Neutrophil (primary cell): ENCODE results near the gene PIP5K1B.

ENCODE experiments used
- H3K27ac ChIP-seq: fragments of 200-600 bp; sonication (generic); 2 replicates; pipeline ENCODE4 v1.5.1; 2016; ENCODE audit warnings: mild to moderate bottlenecking, moderate library complexity
- H3K27me3 ChIP-seq: fragments of 200-600 bp; sonication (generic); 2 replicates; pipeline ENCODE4 v1.6.0; 2016; ENCODE audit warnings: mild to moderate bottlenecking
- H3K36me3 ChIP-seq: fragments of 200-600 bp; sonication (generic); 2 replicates; pipeline ENCODE4 v1.5.1; 2017
- H3K4me1 ChIP-seq, 2 experiments: fragments of 200-600 bp in 1 of 2; sonication (generic) in 1 of 2; 1 replicate in 1 of 2; 2 replicates in 1 of 2; pipeline versions ENCODE4 v1.5.1 to v1.6.1; 2013 to 2016; ENCODE audit warnings: low read depth in 1 of 2, low read length in 1 of 2, mild to moderate bottlenecking in 1 of 2, moderate library complexity in 1 of 2; ENCODE audit not compliant: control insufficient read depth in 1 of 2, insufficient read depth in 1 of 2
- H3K4me3 ChIP-seq, 2 experiments: fragments of 200-600 bp in 1 of 2; sonication (generic) in 1 of 2; 1 replicate in 1 of 2; 2 replicates in 1 of 2; pipeline ENCODE4 v1.5.1; 2013 to 2016; ENCODE audit warnings: low read depth in 1 of 2, low read length in 1 of 2, mild to moderate bottlenecking in 1 of 2, moderate library complexity in 1 of 2
- H3K9me3 ChIP-seq: fragments of 200-600 bp; sonication (generic); 2 replicates; pipeline ENCODE4 v1.5.1; 2016
- TF ChIP-seq, protein P1 (sequence below): fragments of 200-600 bp; sonication (generic); IDR thresholded peaks from 2 replicates; pipeline ENCODE4 v1.5.1; 2016; ENCODE audit warnings: antibody characterized with exemption

The PIP5K1B gene

GRCh38 chr9:68785965-68786364, 80.9 kb downstream of the PIP5K1B start:
- Histone ChIP-seq H3K27me3 (no peaks in the 10 kb centered on the region), H3K4me1 (peaks cover 36 to 40% of the 10 kb centered on the region in 2 experiments), H3K36me3 (peaks cover 16% of the 10 kb centered on the region), H3K4me3 (no peak overlapping the region), H3K27ac (no peak overlapping the region), H3K9me3 (no peaks in the 10 kb centered on the region)
- TF ChIP-seq, protein P1, sequence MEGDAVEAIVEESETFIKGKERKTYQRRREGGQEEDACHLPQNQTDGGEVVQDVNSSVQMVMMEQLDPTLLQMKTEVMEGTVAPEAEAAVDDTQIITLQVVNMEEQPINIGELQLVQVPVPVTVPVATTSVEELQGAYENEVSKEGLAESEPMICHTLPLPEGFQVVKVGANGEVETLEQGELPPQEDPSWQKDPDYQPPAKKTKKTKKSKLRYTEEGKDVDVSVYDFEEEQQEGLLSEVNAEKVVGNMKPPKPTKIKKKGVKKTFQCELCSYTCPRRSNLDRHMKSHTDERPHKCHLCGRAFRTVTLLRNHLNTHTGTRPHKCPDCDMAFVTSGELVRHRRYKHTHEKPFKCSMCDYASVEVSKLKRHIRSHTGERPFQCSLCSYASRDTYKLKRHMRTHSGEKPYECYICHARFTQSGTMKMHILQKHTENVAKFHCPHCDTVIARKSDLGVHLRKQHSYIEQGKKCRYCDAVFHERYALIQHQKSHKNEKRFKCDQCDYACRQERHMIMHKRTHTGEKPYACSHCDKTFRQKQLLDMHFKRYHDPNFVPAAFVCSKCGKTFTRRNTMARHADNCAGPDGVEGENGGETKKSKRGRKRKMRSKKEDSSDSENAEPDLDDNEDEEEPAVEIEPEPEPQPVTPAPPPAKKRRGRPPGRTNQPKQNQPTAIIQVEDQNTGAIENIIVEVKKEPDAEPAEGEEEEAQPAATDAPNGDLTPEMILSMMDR, result no peak

DNA sequence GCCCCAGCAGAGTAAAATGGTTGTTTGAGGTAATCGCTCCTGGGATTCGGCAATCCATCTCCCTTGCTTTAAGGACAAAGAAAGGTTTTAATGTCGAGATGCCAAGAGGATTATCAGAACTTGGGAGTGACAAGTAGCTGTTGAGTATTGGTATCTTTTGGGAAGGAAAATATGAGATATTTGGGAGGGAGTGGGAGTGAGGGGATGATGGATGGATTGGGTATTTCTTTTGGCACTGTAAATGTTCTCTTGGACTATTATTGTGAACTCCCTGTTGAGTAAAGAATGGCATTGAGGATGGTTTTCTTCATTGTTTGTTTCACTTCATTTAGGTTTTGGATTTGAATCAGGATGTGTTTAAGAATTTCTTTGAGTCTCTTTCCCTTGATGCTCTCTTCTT, 86.1 kb downstream of the PIP5K1B start:
- Histone ChIP-seq H3K4me3 (no peak overlapping the region), H3K4me1 (peaks cover 5 to 18% of the 10 kb centered on the region in 2 experiments), H3K27me3 (no peaks in the 10 kb centered on the region), H3K36me3 (peaks cover 16% of the 10 kb centered on the region), H3K27ac (no peak overlapping the region), H3K9me3 (no peaks in the 10 kb centered on the region)
- TF ChIP-seq, protein P1, result no peak

- Histone ChIP-seq H3K27me3 (no peaks in the 10 kb centered on the region), H3K4me3 (no peak overlapping the region), H3K4me1 (peaks cover 5 to 18% of the 10 kb centered on the region in 2 experiments), H3K27ac (peak overlapping the region; percentile 35), H3K9me3 (no peaks in the 10 kb centered on the region), H3K36me3 (peaks cover 6% of the 10 kb centered on the region)
- TF ChIP-seq, protein P1, result no peak
Measured at GRCh38 chr9:68793605-68794343, 88.7 kb downstream of the PIP5K1B start.

DNA sequence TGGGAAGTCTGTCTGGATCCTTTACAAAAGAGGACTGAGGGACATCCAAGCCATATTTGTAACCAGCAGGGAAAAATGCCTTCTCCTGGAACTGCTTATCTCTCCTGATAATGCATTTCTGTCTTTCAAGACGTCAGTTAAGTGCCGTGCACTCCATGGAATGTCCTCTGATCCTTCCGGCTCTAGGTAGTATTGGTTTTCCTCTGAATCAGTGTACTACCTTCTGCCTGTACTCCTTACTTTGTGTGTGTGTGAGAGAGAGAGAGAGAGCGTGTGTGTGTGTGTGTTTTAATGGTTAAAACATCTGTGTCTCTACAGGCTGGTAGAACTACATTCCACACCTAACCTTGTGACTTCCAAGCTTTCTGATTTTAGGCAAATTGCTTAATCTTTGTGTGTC, 89.9 kb downstream of the PIP5K1B start:
- Histone ChIP-seq H3K27ac (no peak overlapping the region), H3K4me3 (no peak overlapping the region), H3K4me1 (peaks cover 5 to 18% of the 10 kb centered on the region in 2 experiments), H3K36me3 (no peaks in the 10 kb centered on the region), H3K9me3 (no peaks in the 10 kb centered on the region), H3K27me3 (no peaks in the 10 kb centered on the region)
- TF ChIP-seq, protein P1, result no peak

DNA sequence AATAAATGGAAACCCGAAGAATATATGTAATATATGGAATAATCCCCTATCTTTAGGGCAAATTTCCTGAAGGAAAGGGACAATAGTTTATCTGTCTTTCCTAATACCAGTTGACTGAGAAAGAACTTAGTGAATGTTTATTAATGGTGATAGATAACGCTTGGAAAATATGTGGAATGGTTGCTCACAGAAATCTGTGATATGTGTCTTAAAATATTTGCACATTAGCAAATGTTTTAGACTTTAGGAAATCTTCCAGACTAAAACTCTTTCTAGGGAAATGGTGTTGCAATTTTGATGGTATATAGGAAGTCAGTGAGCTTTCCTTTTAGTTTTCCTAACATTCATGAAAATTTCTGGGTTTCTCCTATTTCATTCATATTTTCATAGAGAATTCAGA, 90.4 kb downstream of the PIP5K1B start:
- no peaks in the 10 kb centered on the region for H3K27me3 ChIP-seq
- TF ChIP-seq, protein P1, result no peak
- no peaks in the 10 kb centered on the region for H3K9me3 ChIP-seq
- peaks cover 5 to 18% of the 10 kb centered on the region in 2 experiments for H3K4me1 ChIP-seq
- no peak overlapping the region for H3K27ac ChIP-seq
- H3K36me3 ChIP-seq, result no peaks in the 10 kb centered on the region
- no peak overlapping the region for H3K4me3 ChIP-seq
